Stromal cell of bone marrow (primary cell): Measurements from ENCODE around the gene FAM3C.
"Not testable (repeated sequence)": the region's sequence is repeated elsewhere in the genome, so short reads cannot be mapped to it uniquely, and the experiment has no call there.

Source experiments
- DNase-seq: peaks from one replicate; pipeline ENCODE4 v3.0.0-alpha.2; 2012; ENCODE audit warnings: low read depth

Gene FAM3C

GRCh38 chr7:121395961-121396757 lies at the start of gene FAM3C:
Gene FAM3C (minus strand): TSS chr7:121396308. CDS start chr7:121382969, 13,339 bp downstream.
- peak; percentile 86 for DNase-seq

GRCh38 chr7:121442845-121443244 lies 46.7 kb upstream of the FAM3C start:
- no peak for DNase-seq

GRCh38 chr7:121440857-121441503 lies 44.9 kb upstream of the FAM3C start:
- no peak for DNase-seq

GRCh38 chr7:121438043-121438955 lies 42.2 kb upstream of the FAM3C start:
- not testable (repeated sequence) for DNase-seq

GRCh38 chr7:121437470-121437869 lies 41.4 kb upstream of the FAM3C start:
- no peak for DNase-seq

GRCh38 chr7:121436688-121437087 lies 40.6 kb upstream of the FAM3C start:
- no peak for DNase-seq

- no peak for DNase-seq
Observed at GRCh38 chr7:121436136-121436535, 40.0 kb upstream of the FAM3C start.

- DNase-seq, result no peak
Observed at GRCh38 chr7:121433775-121434174, 37.7 kb upstream of the FAM3C start.

GRCh38 chr7:121432486-121432885 lies 36.4 kb upstream of the FAM3C start:
- DNase-seq, result not testable (repeated sequence)

GRCh38 chr7:121431996-121432395 lies 35.9 kb upstream of the FAM3C start:
- DNase-seq, result no peak

- no peak for DNase-seq
Observed at GRCh38 chr7:121431389-121431995, 35.4 kb upstream of the FAM3C start.

GRCh38 chr7:121430558-121430957 lies 34.5 kb upstream of the FAM3C start:
- DNase-seq, result no peak

GRCh38 chr7:121429798-121430197 lies 33.7 kb upstream of the FAM3C start:
- DNase-seq, result no peak

- DNase-seq, result no peak
Observed at GRCh38 chr7:121428855-121429489, 32.9 kb upstream of the FAM3C start.

- not testable (repeated sequence) for DNase-seq
Observed at GRCh38 chr7:121421743-121422142, 25.6 kb upstream of the FAM3C start.

- DNase-seq, result no peak
Observed at GRCh38 chr7:121420976-121421375, 24.9 kb upstream of the FAM3C start.

GRCh38 chr7:121419201-121420148 lies 23.4 kb upstream of the FAM3C start:
- no peak for DNase-seq

- DNase-seq, result no peak
Observed at GRCh38 chr7:121416533-121416932, 20.4 kb upstream of the FAM3C start.

- no peak for DNase-seq
Observed at GRCh38 chr7:121414436-121414835, 18.3 kb upstream of the FAM3C start.

- no peak for DNase-seq
Observed at GRCh38 chr7:121411597-121411979, 15.5 kb upstream of the FAM3C start.
